ENCODE data around the gene TLK1.

- TF ChIP-seq, protein P1, sequence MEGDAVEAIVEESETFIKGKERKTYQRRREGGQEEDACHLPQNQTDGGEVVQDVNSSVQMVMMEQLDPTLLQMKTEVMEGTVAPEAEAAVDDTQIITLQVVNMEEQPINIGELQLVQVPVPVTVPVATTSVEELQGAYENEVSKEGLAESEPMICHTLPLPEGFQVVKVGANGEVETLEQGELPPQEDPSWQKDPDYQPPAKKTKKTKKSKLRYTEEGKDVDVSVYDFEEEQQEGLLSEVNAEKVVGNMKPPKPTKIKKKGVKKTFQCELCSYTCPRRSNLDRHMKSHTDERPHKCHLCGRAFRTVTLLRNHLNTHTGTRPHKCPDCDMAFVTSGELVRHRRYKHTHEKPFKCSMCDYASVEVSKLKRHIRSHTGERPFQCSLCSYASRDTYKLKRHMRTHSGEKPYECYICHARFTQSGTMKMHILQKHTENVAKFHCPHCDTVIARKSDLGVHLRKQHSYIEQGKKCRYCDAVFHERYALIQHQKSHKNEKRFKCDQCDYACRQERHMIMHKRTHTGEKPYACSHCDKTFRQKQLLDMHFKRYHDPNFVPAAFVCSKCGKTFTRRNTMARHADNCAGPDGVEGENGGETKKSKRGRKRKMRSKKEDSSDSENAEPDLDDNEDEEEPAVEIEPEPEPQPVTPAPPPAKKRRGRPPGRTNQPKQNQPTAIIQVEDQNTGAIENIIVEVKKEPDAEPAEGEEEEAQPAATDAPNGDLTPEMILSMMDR (IDR thresholded peaks at IDR 0.05; ENCODE audit: poor library complexity): no peak
- no peak for TF ChIP-seq EZH2 (IDR thresholded peaks at IDR 0.05; ENCODE audit: borderline replicate concordance)
Measured at GRCh38 chr2:171201271-171201670, 40.6 kb upstream of the TLK1 start.
